SH-SY5Y (cell line): ENCODE results near the gene COMMD10.

Experiments
- GATA2 ChIP-seq: IDR thresholded peaks from 2 replicates; pipeline ENCODE4 v1.6.1; 2011; ENCODE audit warnings: mild to moderate bottlenecking, low read depth, low read length
- GATA3 ChIP-seq: IDR thresholded peaks from 2 replicates; pipeline ENCODE4 v1.6.1; 2011; ENCODE audit warnings: low read depth, mild to moderate bottlenecking, low read length, moderate library complexity

DNA sequence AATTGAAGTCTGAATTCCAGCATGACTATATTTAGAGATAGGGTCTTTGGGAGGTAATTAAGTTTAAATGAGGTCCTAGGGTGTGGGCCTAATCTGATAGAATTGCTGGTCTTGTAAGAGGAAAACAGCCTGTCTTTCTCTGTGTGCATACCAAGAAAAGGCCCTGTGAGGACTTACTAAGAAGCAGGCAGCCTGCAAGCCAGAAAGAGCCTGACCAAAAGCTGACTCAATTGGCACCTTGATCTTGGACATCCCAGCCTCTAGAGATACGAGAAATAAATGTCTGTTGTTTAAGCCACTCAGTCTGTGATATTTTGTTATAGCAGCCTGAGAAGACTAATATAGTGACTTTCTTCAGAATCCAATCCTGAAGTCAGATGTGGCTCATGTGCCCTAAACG lies 38.0 kb upstream of the COMMD10 start:
- TF ChIP-seq GATA2 (no peak), GATA3 (no peak)
